ENCODE measurements around the gene CPE.

DNA sequence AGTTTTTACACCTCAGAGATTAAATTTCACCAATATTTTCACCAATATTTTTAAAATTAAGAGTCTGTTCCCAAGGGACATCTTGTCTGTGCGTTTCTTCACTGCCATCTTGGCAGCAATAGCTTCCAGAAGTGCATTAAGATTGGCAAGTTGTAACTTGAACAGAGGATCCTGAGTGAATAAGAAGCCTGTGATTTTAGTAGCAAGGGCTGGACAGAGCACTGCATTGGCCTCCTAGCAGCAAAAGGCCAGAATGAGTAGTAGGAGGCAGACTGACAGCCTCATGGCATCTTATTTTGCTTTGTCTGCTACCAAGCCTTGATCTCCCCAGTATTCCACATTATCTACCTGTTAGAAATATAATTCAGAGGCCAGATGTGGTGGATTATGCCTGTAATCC, 138.4 kb downstream of the CPE start:
- TF ChIP-seq, protein P1, sequence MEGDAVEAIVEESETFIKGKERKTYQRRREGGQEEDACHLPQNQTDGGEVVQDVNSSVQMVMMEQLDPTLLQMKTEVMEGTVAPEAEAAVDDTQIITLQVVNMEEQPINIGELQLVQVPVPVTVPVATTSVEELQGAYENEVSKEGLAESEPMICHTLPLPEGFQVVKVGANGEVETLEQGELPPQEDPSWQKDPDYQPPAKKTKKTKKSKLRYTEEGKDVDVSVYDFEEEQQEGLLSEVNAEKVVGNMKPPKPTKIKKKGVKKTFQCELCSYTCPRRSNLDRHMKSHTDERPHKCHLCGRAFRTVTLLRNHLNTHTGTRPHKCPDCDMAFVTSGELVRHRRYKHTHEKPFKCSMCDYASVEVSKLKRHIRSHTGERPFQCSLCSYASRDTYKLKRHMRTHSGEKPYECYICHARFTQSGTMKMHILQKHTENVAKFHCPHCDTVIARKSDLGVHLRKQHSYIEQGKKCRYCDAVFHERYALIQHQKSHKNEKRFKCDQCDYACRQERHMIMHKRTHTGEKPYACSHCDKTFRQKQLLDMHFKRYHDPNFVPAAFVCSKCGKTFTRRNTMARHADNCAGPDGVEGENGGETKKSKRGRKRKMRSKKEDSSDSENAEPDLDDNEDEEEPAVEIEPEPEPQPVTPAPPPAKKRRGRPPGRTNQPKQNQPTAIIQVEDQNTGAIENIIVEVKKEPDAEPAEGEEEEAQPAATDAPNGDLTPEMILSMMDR (IDR thresholded peaks at IDR 0.05): no peak
- no peak for TF ChIP-seq POLR2A (IDR thresholded peaks at IDR 0.05; ENCODE audit: low read depth)

Measured in esophagus muscularis mucosa (tissue), 3 donors.